HEK293 (cell line): ENCODE measurements around the gene OR6N2.

Experiments used
- CTCF ChIA-PET: fragments of 350-600 bp; formaldehyde crosslinking; extraction: SDS; loops from one replicate; lab custom pipeline; 2021; ENCODE audit warnings: antibody characterized with exemption; lab: Yijun Ruan, JAX
- POLR2A ChIA-PET: fragments of 300-600 bp; formaldehyde crosslinking; extraction: SDS; loops from one replicate; lab custom pipeline; 2020; ENCODE audit warnings: antibody characterized with exemption, inconsistent platforms; lab: Yijun Ruan, JAX
- H3K27ac ChIP-seq: fragments of 200-500 bp; sonication (Bioruptor generic); 2 replicates; pipeline ENCODE4 v1.5.1; 2014; ENCODE audit warnings: low read depth, low read length, control low read depth, inconsistent platforms; ENCODE audit errors: extremely low read depth
- H3K36me3 ChIP-seq, 2 experiments: fragments of 200-500 bp in 1 of 2; sonication (Bioruptor generic) in 1 of 2; 1 replicate in 1 of 2; 2 replicates in 1 of 2; pipeline ENCODE4 v1.5.1; 2014 to 2017; ENCODE audit warnings: inconsistent platforms in 2 of 2, low read length in 2 of 2; ENCODE audit not compliant: control insufficient read depth in 2 of 2, insufficient read depth in 1 of 2
- H3K4me1 ChIP-seq: fragments of 200-500 bp; sonication (Bioruptor generic); 2 replicates; pipeline ENCODE4 v1.5.1; 2014; ENCODE audit warnings: mild to moderate bottlenecking, low read length, inconsistent platforms; ENCODE audit not compliant: control insufficient read depth, insufficient read depth
- H3K4me3 ChIP-seq: 2 replicates; pipeline ENCODE4 v1.5.1; 2011; ENCODE audit warnings: low read depth, mild to moderate bottlenecking, control low read depth, low read length, moderate library complexity
- H3K9me3 ChIP-seq: fragments of 200-500 bp; sonication (Bioruptor generic); 2 replicates; pipeline ENCODE4 v1.5.1; 2014; ENCODE audit warnings: low read depth, low read length, inconsistent platforms; ENCODE audit not compliant: control insufficient read depth, insufficient read depth
- FEZF1 ChIP-seq: fragments of 450-650 bp; formaldehyde crosslinking; IDR thresholded peaks from 2 replicates; pipeline ENCODE4 v1.5.1; 2016; ENCODE audit warnings: missing biosample characterization, missing genetic modification characterization
- KLF16 ChIP-seq: fragments of 450-650 bp; formaldehyde crosslinking; IDR thresholded peaks from 2 replicates; pipeline ENCODE4 v1.5.1; 2017; ENCODE audit warnings: missing biosample characterization, missing genetic modification characterization
- KLF8 ChIP-seq: fragments of 450-650 bp; formaldehyde crosslinking; IDR thresholded peaks from 2 replicates; pipeline ENCODE4 v1.5.1; 2016; ENCODE audit warnings: missing biosample characterization, missing genetic modification characterization
- KLF9 ChIP-seq: fragments of 450-650 bp; formaldehyde crosslinking; IDR thresholded peaks from 2 replicates; pipeline ENCODE4 v1.5.1; 2016; ENCODE audit warnings: missing biosample characterization, missing genetic modification characterization, low read depth
- PRDM2 ChIP-seq: fragments of 450-650 bp; formaldehyde crosslinking; IDR thresholded peaks from 2 replicates; pipeline ENCODE4 v1.5.1; 2016; ENCODE audit warnings: missing biosample characterization, missing genetic modification characterization, borderline replicate concordance
- TSHZ1 ChIP-seq: fragments of 450-650 bp; formaldehyde crosslinking; IDR thresholded peaks from 2 replicates; pipeline ENCODE4 v1.5.1; 2016; ENCODE audit warnings: missing biosample characterization, missing genetic modification characterization, borderline replicate concordance
- ZEB2 ChIP-seq: fragments of 450-650 bp; formaldehyde crosslinking; IDR thresholded peaks from 2 replicates; pipeline ENCODE4 v1.5.1; 2016; ENCODE audit warnings: missing biosample characterization, missing genetic modification characterization
- ZIC2 ChIP-seq: fragments of 450-650 bp; formaldehyde crosslinking; IDR thresholded peaks from 2 replicates; pipeline ENCODE4 v1.5.1; 2016; ENCODE audit warnings: missing biosample characterization, missing genetic modification characterization
- ZNF148 ChIP-seq: fragments of 450-650 bp; formaldehyde crosslinking; IDR thresholded peaks from 2 replicates; pipeline ENCODE4 v1.5.0; 2017; ENCODE audit warnings: missing biosample characterization, missing genetic modification characterization, borderline replicate concordance
- ZNF169 ChIP-seq: fragments of 450-650 bp; formaldehyde crosslinking; IDR thresholded peaks from 2 replicates; pipeline ENCODE4 v1.5.1; 2016; ENCODE audit warnings: missing biosample characterization, missing genetic modification characterization
- ZNF223 ChIP-seq: fragments of 450-650 bp; formaldehyde crosslinking; IDR thresholded peaks from 2 replicates; pipeline ENCODE4 v1.5.1; 2016; ENCODE audit warnings: missing biosample characterization, missing genetic modification characterization
- ZNF24 ChIP-seq: fragments of 450-650 bp; formaldehyde crosslinking; IDR thresholded peaks from 2 replicates; pipeline ENCODE4 v1.5.1; 2016; ENCODE audit warnings: missing biosample characterization, missing genetic modification characterization
- ZNF280C ChIP-seq: fragments of 450-650 bp; formaldehyde crosslinking; IDR thresholded peaks from 2 replicates; pipeline ENCODE4 v1.5.1; 2016; ENCODE audit warnings: missing biosample characterization, missing genetic modification characterization
- ZNF488 ChIP-seq: fragments of 450-650 bp; formaldehyde crosslinking; IDR thresholded peaks from 2 replicates; pipeline ENCODE4 v1.5.1; 2016; ENCODE audit warnings: missing biosample characterization, missing genetic modification characterization
- ZNF521 ChIP-seq: fragments of 450-650 bp; formaldehyde crosslinking; IDR thresholded peaks from 2 replicates; pipeline ENCODE4 v1.5.1; 2017; ENCODE audit warnings: missing biosample characterization, mild to moderate bottlenecking, missing genetic modification characterization
- ZNF585B ChIP-seq: fragments of 450-650 bp; formaldehyde crosslinking; IDR thresholded peaks from 2 replicates; pipeline ENCODE4 v1.5.1; 2016; ENCODE audit warnings: missing biosample characterization, missing genetic modification characterization
- ZNF76 ChIP-seq: fragments of 450-650 bp; formaldehyde crosslinking; IDR thresholded peaks from 2 replicates; pipeline ENCODE4; 2016; ENCODE audit warnings: low read depth, missing biosample characterization, missing genetic modification characterization, borderline replicate concordance
- ZNF837 ChIP-seq: fragments of 450-650 bp; formaldehyde crosslinking; IDR thresholded peaks from 2 replicates; pipeline ENCODE4 v1.5.1; 2016; ENCODE audit warnings: missing biosample characterization, missing genetic modification characterization
- ZSCAN5A ChIP-seq: fragments of 450-650 bp; formaldehyde crosslinking; IDR thresholded peaks from 2 replicates; pipeline ENCODE4 v1.5.1; 2016; ENCODE audit warnings: missing biosample characterization, missing genetic modification characterization

OR6N2 gene

GRCh38 chr1:158781104-158781503, at the start of gene OR6N2:
Gene OR6N2, minus strand, starts transcription at chr1:158781204. Its CDS starts 3,569 bp downstream, at chr1:158777635.
- CTCF ChIA-PET: no interaction called here
- H3K9me3 ChIP-seq: no peaks in the 10 kb centered on the region
- no peak within 1 kb of the TSS for H3K27ac ChIP-seq
- POLR2A ChIA-PET: no interaction called here
- no peak for TF ChIP-seq ZNF223
- no peak for TF ChIP-seq KLF8
- TF ChIP-seq ZSCAN5A (tag by site-specific recombination): no peak
- TF ChIP-seq ZEB2 (tag by site-specific recombination): no peak
- TF ChIP-seq KLF9 (tag by site-specific recombination): no peak
- no peak for TF ChIP-seq KLF16 (tag by site-specific recombination)
- no peak for TF ChIP-seq ZNF148
- no peak for TF ChIP-seq ZNF280C (tag by site-specific recombination)
- TF ChIP-seq ZNF837 (tag by site-specific recombination): no peak
- no peak for TF ChIP-seq ZNF585B
- TF ChIP-seq ZNF24 (tag by site-specific recombination): no peak
- TF ChIP-seq ZIC2: no peak
- no peaks in the 10 kb centered on the region for H3K36me3 ChIP-seq
- no peak within 1 kb of the TSS for H3K4me3 ChIP-seq
- H3K4me1 ChIP-seq: no peaks in the 10 kb centered on the region

- no peaks in the 10 kb centered on the region for H3K9me3 ChIP-seq
- CTCF ChIA-PET: interaction anchor here (0.5 kb wide), 1 partner anchor 124 kb away, joined by 5 read pairs; no protein-coding TSS in a partner anchor
- no peaks in the 10 kb centered on the region for H3K4me1 ChIP-seq
- no peaks in the 10 kb centered on the region for H3K36me3 ChIP-seq
- POLR2A ChIA-PET: no interaction called here
- no peak overlapping the region for H3K27ac ChIP-seq
- H3K4me3 ChIP-seq: no peak overlapping the region
- no peak for TF ChIP-seq FEZF1 (tag by site-specific recombination)
- TF ChIP-seq ZNF521: no peak
- TF ChIP-seq ZNF488 (tag by site-specific recombination): no peak
- TF ChIP-seq TSHZ1 (tag by site-specific recombination): no peak
- TF ChIP-seq ZNF169 (tag by site-specific recombination): no peak
- TF ChIP-seq PRDM2 (tag by site-specific recombination): no peak
- no peak for TF ChIP-seq ZNF76 (tag by site-specific recombination)
These were observed 49.2 kb upstream of the OR6N2 start for GRCh38 chr1:158830074-158830677.
